ENCODE results near the gene PKMYT1.

GRCh38 chr16:2964475-2965336, 15.5 kb downstream of the PKMYT1 start:
- TF ChIP-seq, protein P1, sequence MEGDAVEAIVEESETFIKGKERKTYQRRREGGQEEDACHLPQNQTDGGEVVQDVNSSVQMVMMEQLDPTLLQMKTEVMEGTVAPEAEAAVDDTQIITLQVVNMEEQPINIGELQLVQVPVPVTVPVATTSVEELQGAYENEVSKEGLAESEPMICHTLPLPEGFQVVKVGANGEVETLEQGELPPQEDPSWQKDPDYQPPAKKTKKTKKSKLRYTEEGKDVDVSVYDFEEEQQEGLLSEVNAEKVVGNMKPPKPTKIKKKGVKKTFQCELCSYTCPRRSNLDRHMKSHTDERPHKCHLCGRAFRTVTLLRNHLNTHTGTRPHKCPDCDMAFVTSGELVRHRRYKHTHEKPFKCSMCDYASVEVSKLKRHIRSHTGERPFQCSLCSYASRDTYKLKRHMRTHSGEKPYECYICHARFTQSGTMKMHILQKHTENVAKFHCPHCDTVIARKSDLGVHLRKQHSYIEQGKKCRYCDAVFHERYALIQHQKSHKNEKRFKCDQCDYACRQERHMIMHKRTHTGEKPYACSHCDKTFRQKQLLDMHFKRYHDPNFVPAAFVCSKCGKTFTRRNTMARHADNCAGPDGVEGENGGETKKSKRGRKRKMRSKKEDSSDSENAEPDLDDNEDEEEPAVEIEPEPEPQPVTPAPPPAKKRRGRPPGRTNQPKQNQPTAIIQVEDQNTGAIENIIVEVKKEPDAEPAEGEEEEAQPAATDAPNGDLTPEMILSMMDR (IDR thresholded peaks at IDR 0.05) = no peak
- no peak for TF ChIP-seq POLR2A (IDR thresholded peaks at IDR 0.05)
